DND-41 (cell line): ENCODE measurements around the gene KCTD21.

Experiments
- EZH2 ChIP-seq: IDR thresholded peaks from 3 replicates; pipeline ENCODE4 v1.6.1; 2012; ENCODE audit warnings: borderline replicate concordance, low read depth, mild to moderate bottlenecking, moderate library complexity, low read length, inconsistent platforms; ENCODE audit not compliant: severe bottlenecking
- TF ChIP-seq, protein P1 (sequence below): IDR thresholded peaks from 2 replicates; pipeline ENCODE4 v1.5.1; 2012; ENCODE audit warnings: borderline replicate concordance, low read length, moderate library complexity, mild to moderate bottlenecking; ENCODE audit not compliant: poor library complexity, severe bottlenecking; ENCODE audit errors: extremely low read depth

GRCh38 chr11:78231962-78232501 lies 43.6 kb upstream of the KCTD21 start:
- TF ChIP-seq EZH2, result no peak
- TF ChIP-seq, protein P1, sequence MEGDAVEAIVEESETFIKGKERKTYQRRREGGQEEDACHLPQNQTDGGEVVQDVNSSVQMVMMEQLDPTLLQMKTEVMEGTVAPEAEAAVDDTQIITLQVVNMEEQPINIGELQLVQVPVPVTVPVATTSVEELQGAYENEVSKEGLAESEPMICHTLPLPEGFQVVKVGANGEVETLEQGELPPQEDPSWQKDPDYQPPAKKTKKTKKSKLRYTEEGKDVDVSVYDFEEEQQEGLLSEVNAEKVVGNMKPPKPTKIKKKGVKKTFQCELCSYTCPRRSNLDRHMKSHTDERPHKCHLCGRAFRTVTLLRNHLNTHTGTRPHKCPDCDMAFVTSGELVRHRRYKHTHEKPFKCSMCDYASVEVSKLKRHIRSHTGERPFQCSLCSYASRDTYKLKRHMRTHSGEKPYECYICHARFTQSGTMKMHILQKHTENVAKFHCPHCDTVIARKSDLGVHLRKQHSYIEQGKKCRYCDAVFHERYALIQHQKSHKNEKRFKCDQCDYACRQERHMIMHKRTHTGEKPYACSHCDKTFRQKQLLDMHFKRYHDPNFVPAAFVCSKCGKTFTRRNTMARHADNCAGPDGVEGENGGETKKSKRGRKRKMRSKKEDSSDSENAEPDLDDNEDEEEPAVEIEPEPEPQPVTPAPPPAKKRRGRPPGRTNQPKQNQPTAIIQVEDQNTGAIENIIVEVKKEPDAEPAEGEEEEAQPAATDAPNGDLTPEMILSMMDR, result no peak
